PC-9 (cell line): ENCODE data around the gene PGA3.
"Not testable (repeated sequence)": the region's sequence is repeated elsewhere in the genome, so short reads cannot be mapped to it uniquely, and the experiment has no call there.

ENCODE experiments used
- CTCF ChIP-seq: fragments of 200-600 bp; sonication (generic); conservative IDR thresholded peaks from 2 replicates; pipeline ENCODE4 v1.6.1; 2017; ENCODE audit warnings: mixed run types, antibody characterized with exemption, mild to moderate bottlenecking, moderate library complexity
- EZH2 ChIP-seq: fragments of 200-600 bp; sonication (generic); IDR thresholded peaks from 2 replicates; pipeline ENCODE4 v1.8.0; 2017; ENCODE audit warnings: antibody characterized with exemption, low read depth

GRCh38 chr11:61249201-61249600 lies 45.9 kb downstream of the PGA3 start:
- TF ChIP-seq CTCF, EZH2: not testable (repeated sequence)
